ENCODE results near the gene PSG1.
"Not testable (repeated sequence)": the region's sequence is repeated elsewhere in the genome, so short reads cannot be mapped to it uniquely, and the experiment has no call there.

GRCh38 chr19:42882730-42883129 is 3.2 kb upstream of the PSG1 start:
- not testable (repeated sequence) for TF ChIP-seq CTCF, POLR2A, POLR2AphosphoS5 (IDR thresholded peaks at IDR 0.05)
